ENCODE data around the gene MAGEB3. TPM values are rescaled to one million over a fixed set of nuclear protein-coding genes. Genes with fewer than 3 reads are reported as not detected.

MAGEB3 gene
- total and polyA plus RNA-seq, 2 donors (not counting 3 experiments of a cell fraction or from before 2014, with no cell fraction given), result not detected

DNA sequence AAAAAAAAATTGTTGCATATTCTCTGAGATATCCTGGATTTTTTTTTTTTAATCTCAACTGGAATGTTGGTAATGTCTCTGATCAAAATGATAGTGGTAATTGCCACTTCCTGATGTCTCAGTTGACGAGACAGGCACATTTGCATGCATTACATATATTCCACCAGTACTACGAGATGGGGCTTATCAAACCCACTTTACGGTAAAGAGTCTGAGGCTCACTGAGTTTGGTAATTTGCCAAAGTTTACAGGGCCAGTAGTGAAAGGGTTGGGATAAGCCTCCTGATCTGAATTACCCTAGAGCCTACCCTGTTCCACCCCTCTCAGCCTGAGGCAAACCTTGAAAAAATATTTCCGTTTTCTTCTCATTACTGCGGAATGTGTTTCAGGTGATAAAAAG, 9.8 kb upstream of the MAGEB3 start:
- no peak for FAIRE-seq
- BruUV-seq (replicated peaks), result no TSS peak
- intact Hi-C loops (cut with micrococcal nuclease), result no loop called here
- DNase-seq (ENCODE audit: low read depth, low spot score), result no peak
- Histone ChIP-seq H3K36me3 (ENCODE audit: control insufficient read depth in 2 of 2, extremely low read depth in 1 of 2, insufficient read depth in 2 of 2, low read length in 2 of 2) (no peaks in the 10 kb centered on the region), H4K20me1 (replicated peaks; ENCODE audit: control insufficient read depth, extremely low read depth, insufficient read depth, low read length) (no peaks in the 10 kb centered on the region), H3K27me3 (ENCODE audit: control insufficient read depth in 2 of 2, insufficient read depth in 2 of 2, low read length in 2 of 2) (no peaks in the 10 kb centered on the region), H3K9me3 (replicated peaks; ENCODE audit: control insufficient read depth, insufficient read depth, low read length) (no peaks in the 10 kb centered on the region), H3K9ac (replicated peaks; ENCODE audit: extremely low read depth, insufficient read depth, low read length) (no peak overlapping the region), H2AFZ (ENCODE audit: low read depth, low read length) (no peak overlapping the region), H3K9me1 (replicated peaks; ENCODE audit: control insufficient read depth, extremely low read depth, insufficient read depth, low read length) (no peaks in the 10 kb centered on the region), H3K4me1 (ENCODE audit: control insufficient read depth, extremely low read depth, insufficient read depth, low read length) (no peaks in the 10 kb centered on the region), H3K27ac (ENCODE audit: insufficient read depth, low read depth, low read length) (no peak overlapping the region), H3K4me3 (replicated peaks in 1 of 3; ENCODE audit: insufficient read depth in 1 of 3, low read depth in 1 of 3, low read length in 3 of 3) (no peak overlapping the region), H3K79me2 (ENCODE audit: control insufficient read depth, insufficient read depth, low read length) (no peaks in the 10 kb centered on the region), H3K4me2 (ENCODE audit: insufficient read depth, low read length) (no peak overlapping the region)
- ChIA-PET POLR2A (no interaction called here), CTCF (no interaction called here)
- dilution Hi-C loops (cut with MboI; ENCODE audit: extremely low pct_ligation_motif_present, low sequenced_read_pairs), result no loop called here
- TF ChIP-seq GATA2 (IDR thresholded peaks at IDR 0.05; ENCODE audit: insufficient read depth, insufficient read length, low read depth, low read length) (no peak), JUN (IDR thresholded peaks at IDR 0.05; ENCODE audit: borderline replicate concordance, insufficient read depth, insufficient read length, low read depth) (no peak), MAX (IDR thresholded peaks at IDR 0.05; ENCODE audit: insufficient read depth, insufficient read length) (no peak), POLR2A (IDR thresholded peaks at IDR 0.05; ENCODE audit: low read depth, low read length) (no peak), EZH2 (IDR thresholded peaks at IDR 0.05; ENCODE audit: borderline replicate concordance, low read depth, low read length, severe bottlenecking) (no peak), POLR2AphosphoS5 (IDR thresholded peaks at IDR 0.05; ENCODE audit: insufficient read depth, low read depth, low read length) (no peak), MYC (IDR thresholded peaks at IDR 0.05; ENCODE audit: low read depth, low read length) (no peak), FOS (IDR thresholded peaks at IDR 0.05; ENCODE audit: borderline replicate concordance, insufficient read depth, low read length) (no peak)
- TF ChIP-seq, protein P1, sequence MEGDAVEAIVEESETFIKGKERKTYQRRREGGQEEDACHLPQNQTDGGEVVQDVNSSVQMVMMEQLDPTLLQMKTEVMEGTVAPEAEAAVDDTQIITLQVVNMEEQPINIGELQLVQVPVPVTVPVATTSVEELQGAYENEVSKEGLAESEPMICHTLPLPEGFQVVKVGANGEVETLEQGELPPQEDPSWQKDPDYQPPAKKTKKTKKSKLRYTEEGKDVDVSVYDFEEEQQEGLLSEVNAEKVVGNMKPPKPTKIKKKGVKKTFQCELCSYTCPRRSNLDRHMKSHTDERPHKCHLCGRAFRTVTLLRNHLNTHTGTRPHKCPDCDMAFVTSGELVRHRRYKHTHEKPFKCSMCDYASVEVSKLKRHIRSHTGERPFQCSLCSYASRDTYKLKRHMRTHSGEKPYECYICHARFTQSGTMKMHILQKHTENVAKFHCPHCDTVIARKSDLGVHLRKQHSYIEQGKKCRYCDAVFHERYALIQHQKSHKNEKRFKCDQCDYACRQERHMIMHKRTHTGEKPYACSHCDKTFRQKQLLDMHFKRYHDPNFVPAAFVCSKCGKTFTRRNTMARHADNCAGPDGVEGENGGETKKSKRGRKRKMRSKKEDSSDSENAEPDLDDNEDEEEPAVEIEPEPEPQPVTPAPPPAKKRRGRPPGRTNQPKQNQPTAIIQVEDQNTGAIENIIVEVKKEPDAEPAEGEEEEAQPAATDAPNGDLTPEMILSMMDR (IDR thresholded peaks at IDR 0.05; ENCODE audit: extremely low read depth in 1 of 2, insufficient read depth in 1 of 2, low read depth in 1 of 2, low read length in 2 of 2), result no peak
